Coronary artery (tissue), 2 donors: ENCODE data around the gene CDH23.

Experiments
- DNase-seq: peaks from one replicate; pipeline ENCODE4 v3.0.0-alpha.2; 2017; ENCODE audit warnings: low spot score
- H3K27ac ChIP-seq, 2 donors: fragments of 200-600 bp; sonication (generic); one replicate each; pipeline ENCODE4 v1.5.1; 2016 to 2019
- H3K4me3 ChIP-seq: fragments of 200-600 bp; sonication (generic); 2 replicates; pipeline ENCODE4 v1.5.1; 2016; ENCODE audit warnings: mild to moderate bottlenecking, moderate library complexity
- CTCF ChIP-seq: fragments of 200-600 bp; sonication (generic); IDR thresholded peaks from one replicate; pipeline ENCODE4 v1.5.1; 2019; ENCODE audit warnings: antibody characterized with exemption

The CDH23 gene

GRCh38 chr10:71801361-71801760 is 404.6 kb downstream of the CDH23 start:
- no peak for TF ChIP-seq CTCF
- Histone ChIP-seq H3K27ac (no peak overlapping the region), H3K4me3 (no peak overlapping the region)
- no peak for DNase-seq

GRCh38 chr10:71802235-71802634 is 405.5 kb downstream of the CDH23 start:
- DNase-seq, result no peak
- Histone ChIP-seq H3K27ac (no peak overlapping the region), H3K4me3 (no peak overlapping the region)
- no peak for TF ChIP-seq CTCF

GRCh38 chr10:71802715-71803488 is 406.2 kb downstream of the CDH23 start:
- no peak for TF ChIP-seq CTCF
- H3K27ac ChIP-seq, result no peak overlapping the region
- no peak for DNase-seq

GRCh38 chr10:71804077-71804476 is 407.4 kb downstream of the CDH23 start:
- no peak for TF ChIP-seq CTCF
- no peak for DNase-seq
- Histone ChIP-seq H3K4me3 (no peak overlapping the region), H3K27ac (no peak overlapping the region)

More at GRCh38 chr10:71802715-71803488, 406.2 kb downstream of the CDH23 start:
- no peak overlapping the region for H3K4me3 ChIP-seq

- TF ChIP-seq CTCF, result no peak
- Histone ChIP-seq H3K27ac (no peak overlapping the region), H3K4me3 (no peak overlapping the region)
- no peak for DNase-seq
Measured at GRCh38 chr10:71805776-71806703, 409.3 kb downstream of the CDH23 start.

- TF ChIP-seq CTCF, result no peak
- no peak for DNase-seq
- Histone ChIP-seq H3K27ac (no peak overlapping the region), H3K4me3 (no peak overlapping the region)
Measured at GRCh38 chr10:71806704-71807556, 410.2 kb downstream of the CDH23 start.
